Stimulated activated CD4-positive, alpha-beta T cell treated with anti-CD3 and anti-CD28 coated beads, Interleukin-4, amount 100 ng/mL, for 4 hours (primary cell): ENCODE data around the gene SMDT1.
"Not testable (repeated sequence)": the region's sequence is repeated elsewhere in the genome, so short reads cannot be mapped to it uniquely, and the experiment has no call there.

ENCODE experiments used
- DNase-seq, 2 experiments: peaks; one replicate each; pipeline ENCODE4 v3.0.0-alpha.2; 2020

SMDT1 gene

GRCh38 chr22:42115420-42115830 lies 35.9 kb downstream of the SMDT1 start:
- not testable (repeated sequence) for DNase-seq

GRCh38 chr22:42116848-42117424 lies 37.4 kb downstream of the SMDT1 start:
- no peak for DNase-seq

- peak in 1 of 2 experiments; percentile 61 for DNase-seq
Measured at GRCh38 chr22:42120231-42121021, 40.9 kb downstream of the SMDT1 start.

- not testable (repeated sequence) for DNase-seq
Measured at GRCh38 chr22:42123529-42123928, 44.0 kb downstream of the SMDT1 start.

- DNase-seq = no peak
Measured at GRCh38 chr22:42127606-42128005, 48.1 kb downstream of the SMDT1 start.

GRCh38 chr22:42128007-42128406 lies 48.5 kb downstream of the SMDT1 start:
- DNase-seq = not testable (repeated sequence)

GRCh38 chr22:42128776-42129694 lies 49.5 kb downstream of the SMDT1 start:
- not testable (repeated sequence) for DNase-seq

- not testable (repeated sequence) for DNase-seq
Measured at GRCh38 chr22:42130182-42130581, 50.7 kb downstream of the SMDT1 start.

GRCh38 chr22:42130639-42131431 lies 51.3 kb downstream of the SMDT1 start, which contains the start of gene CYP2D6:
Gene CYP2D6 (minus strand): TSS chr22:42130810. CDS start chr22:42130791, 19 bp downstream.
- not testable (repeated sequence) for DNase-seq

- no peak for DNase-seq
Measured at GRCh38 chr22:42131562-42131961, 52.1 kb downstream of the SMDT1 start.

- DNase-seq = no peak
Measured at GRCh38 chr22:42132457-42132856, 53.0 kb downstream of the SMDT1 start.
